ENCODE data around the gene ATP8A1.

The ATP8A1 gene

DNA sequence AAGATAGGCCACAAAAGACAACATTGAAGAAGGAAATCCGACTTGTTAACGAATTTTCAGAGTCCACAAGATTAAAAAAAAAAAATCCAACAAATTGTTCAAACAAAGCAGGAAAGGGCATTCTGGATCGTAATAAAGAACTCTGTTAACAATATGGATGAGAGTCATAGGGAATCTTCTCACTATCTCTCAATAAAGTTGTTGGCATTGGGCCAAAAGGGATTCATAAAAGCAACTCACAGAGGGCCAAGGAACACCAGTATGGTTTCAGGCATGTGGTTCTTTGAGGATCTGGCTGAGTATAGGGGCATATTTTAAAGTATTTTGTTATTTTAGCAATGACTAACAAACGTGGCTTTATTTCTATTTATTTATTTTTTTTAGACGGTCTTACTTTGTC lies 210.1 kb downstream of the ATP8A1 start:
- TF ChIP-seq, protein P1, sequence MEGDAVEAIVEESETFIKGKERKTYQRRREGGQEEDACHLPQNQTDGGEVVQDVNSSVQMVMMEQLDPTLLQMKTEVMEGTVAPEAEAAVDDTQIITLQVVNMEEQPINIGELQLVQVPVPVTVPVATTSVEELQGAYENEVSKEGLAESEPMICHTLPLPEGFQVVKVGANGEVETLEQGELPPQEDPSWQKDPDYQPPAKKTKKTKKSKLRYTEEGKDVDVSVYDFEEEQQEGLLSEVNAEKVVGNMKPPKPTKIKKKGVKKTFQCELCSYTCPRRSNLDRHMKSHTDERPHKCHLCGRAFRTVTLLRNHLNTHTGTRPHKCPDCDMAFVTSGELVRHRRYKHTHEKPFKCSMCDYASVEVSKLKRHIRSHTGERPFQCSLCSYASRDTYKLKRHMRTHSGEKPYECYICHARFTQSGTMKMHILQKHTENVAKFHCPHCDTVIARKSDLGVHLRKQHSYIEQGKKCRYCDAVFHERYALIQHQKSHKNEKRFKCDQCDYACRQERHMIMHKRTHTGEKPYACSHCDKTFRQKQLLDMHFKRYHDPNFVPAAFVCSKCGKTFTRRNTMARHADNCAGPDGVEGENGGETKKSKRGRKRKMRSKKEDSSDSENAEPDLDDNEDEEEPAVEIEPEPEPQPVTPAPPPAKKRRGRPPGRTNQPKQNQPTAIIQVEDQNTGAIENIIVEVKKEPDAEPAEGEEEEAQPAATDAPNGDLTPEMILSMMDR (conservative IDR thresholded peaks at IDR 0.05; ENCODE audit: low read depth, low read length): no peak
- DNase-seq (ENCODE audit: low read depth): no peak
- H3K4me3 ChIP-seq (ENCODE audit: low read depth, low read length): no peak overlapping the region

GRCh38 chr4:42445038-42445437 lies 211.9 kb downstream of the ATP8A1 start:
- TF ChIP-seq, protein P1 (conservative IDR thresholded peaks at IDR 0.05; ENCODE audit: low read depth, low read length): no peak
- no peak for DNase-seq (ENCODE audit: low read depth)
- H3K4me3 ChIP-seq (ENCODE audit: low read depth, low read length): no peak overlapping the region

DNA sequence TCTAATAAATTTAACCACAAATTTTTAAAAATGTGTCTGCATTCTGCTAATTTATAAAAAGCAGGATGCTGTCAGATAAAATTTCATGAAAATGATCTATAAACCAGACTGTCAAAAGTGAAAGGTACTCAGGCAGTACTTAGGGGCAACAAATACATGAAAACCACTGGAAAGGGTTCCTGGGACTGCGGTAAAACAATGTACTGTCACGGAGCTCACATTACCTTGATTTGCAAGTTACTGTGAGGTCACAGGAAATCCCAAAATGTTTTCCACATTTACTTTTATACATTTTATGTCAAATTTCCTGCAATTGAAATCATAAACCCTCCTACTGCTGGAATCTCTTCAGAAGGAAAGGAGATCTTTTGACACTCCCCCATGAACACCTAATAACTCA lies 214.3 kb downstream of the ATP8A1 start:
- DNase-seq (ENCODE audit: low read depth): no peak
- TF ChIP-seq, protein P1 (conservative IDR thresholded peaks at IDR 0.05; ENCODE audit: low read depth, low read length): no peak

GRCh38 chr4:42440083-42440482 lies 216.8 kb downstream of the ATP8A1 start:
- no peak for DNase-seq (ENCODE audit: low read depth)
- TF ChIP-seq, protein P1 (conservative IDR thresholded peaks at IDR 0.05; ENCODE audit: low read depth, low read length): no peak
- no peak overlapping the region for H3K4me3 ChIP-seq (ENCODE audit: low read depth, low read length)

More for the DNA sequence above, 214.3 kb downstream of the ATP8A1 start:
- no peak overlapping the region for H3K4me3 ChIP-seq (ENCODE audit: low read depth, low read length)

- DNase-seq (ENCODE audit: low read depth): no peak
- TF ChIP-seq, protein P1 (conservative IDR thresholded peaks at IDR 0.05; ENCODE audit: low read depth, low read length): no peak
Observed at GRCh38 chr4:42436928-42437565, 219.9 kb downstream of the ATP8A1 start.

GRCh38 chr4:42428036-42428435 lies 228.9 kb downstream of the ATP8A1 start:
- no peak overlapping the region for H3K4me3 ChIP-seq (ENCODE audit: low read depth, low read length)
- TF ChIP-seq, protein P1 (conservative IDR thresholded peaks at IDR 0.05; ENCODE audit: low read depth, low read length): no peak
- DNase-seq (ENCODE audit: low read depth): no peak

More at GRCh38 chr4:42436928-42437565, 219.9 kb downstream of the ATP8A1 start:
- no peak overlapping the region for H3K4me3 ChIP-seq (ENCODE audit: low read depth, low read length)
